ENCODE results near the gene PNCK.
"Not testable (repeated sequence)": the region's sequence is repeated elsewhere in the genome, so short reads cannot be mapped to it uniquely, and the experiment has no call there.

Gene PNCK

GRCh38 chrX:153685751-153686696, 12.4 kb upstream of the PNCK start:
- DNase-seq (ENCODE audit: low spot score) = no peak

GRCh38 chrX:153685156-153685536, 11.5 kb upstream of the PNCK start:
- DNase-seq (ENCODE audit: low spot score) = no peak

GRCh38 chrX:153684467-153685155, 11.0 kb upstream of the PNCK start:
- no peak for DNase-seq (ENCODE audit: low spot score)

- DNase-seq (ENCODE audit: low spot score) = not testable (repeated sequence)
Measured at GRCh38 chrX:153683486-153683885, 9.9 kb upstream of the PNCK start.

GRCh38 chrX:153681175-153681574, 7.6 kb upstream of the PNCK start:
- DNase-seq (ENCODE audit: low spot score) = no peak

GRCh38 chrX:153674219-153674851, 722 bp upstream of the PNCK start:
- no peak for DNase-seq (ENCODE audit: low spot score)

GRCh38 chrX:153672531-153673427, 834 bp downstream of the PNCK start:
- no peak for DNase-seq (ENCODE audit: low spot score)

- no peak for DNase-seq (ENCODE audit: low spot score)
Measured at GRCh38 chrX:153671589-153672530, 1.8 kb downstream of the PNCK start.

GRCh38 chrX:153670748-153671588, 2.6 kb downstream of the PNCK start:
- no peak for DNase-seq (ENCODE audit: low spot score)

GRCh38 chrX:153669901-153670731, 3.5 kb downstream of the PNCK start:
- no peak for DNase-seq (ENCODE audit: low spot score)

- DNase-seq (ENCODE audit: low spot score) = no peak
Measured at GRCh38 chrX:153669174-153669890, 4.3 kb downstream of the PNCK start.

GRCh38 chrX:153668423-153669173, 5.0 kb downstream of the PNCK start:
- DNase-seq (ENCODE audit: low spot score) = no peak

GRCh38 chrX:153667956-153668396, 5.6 kb downstream of the PNCK start:
- peak; percentile 92 for DNase-seq (ENCODE audit: low spot score)

- no peak for DNase-seq (ENCODE audit: low spot score)
Measured at GRCh38 chrX:153667281-153667955, 6.2 kb downstream of the PNCK start.

- DNase-seq (ENCODE audit: low spot score) = no peak
Measured at GRCh38 chrX:153665726-153666306, 7.8 kb downstream of the PNCK start.

- no peak for DNase-seq (ENCODE audit: low spot score)
Measured at GRCh38 chrX:153662266-153662665, 11.3 kb downstream of the PNCK start.
